Aorta (tissue), 5 donors: Measurements from ENCODE around the gene MTMR4. TPM values are rescaled to one million over a fixed set of nuclear protein-coding genes. Genes with fewer than 3 reads are reported as not detected.
"Not testable (repeated sequence)": the region's sequence is repeated elsewhere in the genome, so short reads cannot be mapped to it uniquely, and the experiment has no call there.

Source experiments
- ATAC-seq: fragments of 200-7000 bp; cut with Tn5 transposase; one replicate; pipeline ENCODE4 v1.9.1; 2022; ENCODE audit warnings: moderate library complexity; ENCODE audit not compliant: low FRiP score
- DNase-seq, 2 donors: peaks; one replicate each; pipeline ENCODE4 v3.0.0-alpha.2; 2020
- H3K27ac ChIP-seq, 2 donors: one replicate each; pipeline ENCODE4 v1.5.1; 2013; ENCODE audit warnings: low read length in 2 of 2, mild to moderate bottlenecking in 2 of 2, moderate library complexity in 2 of 2, control low read depth in 1 of 2, inconsistent platforms in 1 of 2, low read depth in 1 of 2
- H3K27me3 ChIP-seq, 2 donors: one replicate each; pipeline ENCODE4 v1.6.1; 2013; ENCODE audit warnings: control low read depth in 1 of 2, low read length in 1 of 2, mild to moderate bottlenecking in 1 of 2, moderate library complexity in 1 of 2; ENCODE audit not compliant: insufficient read depth in 2 of 2, control insufficient read depth in 1 of 2
- H3K36me3 ChIP-seq, 2 donors: one replicate each; pipeline ENCODE4 v1.6.1; 2013; ENCODE audit warnings: control low read depth in 1 of 2, low read length in 1 of 2, mild to moderate bottlenecking in 1 of 2; ENCODE audit not compliant: insufficient read depth in 2 of 2, control insufficient read depth in 1 of 2
- H3K4me1 ChIP-seq, 2 donors: one replicate each; pipeline ENCODE4 v1.6.1; 2013; ENCODE audit warnings: low read length in 2 of 2, control low read depth in 1 of 2, mild to moderate bottlenecking in 1 of 2, moderate library complexity in 1 of 2; ENCODE audit not compliant: insufficient read depth in 2 of 2, control insufficient read depth in 1 of 2
- H3K4me3 ChIP-seq, 2 donors: one replicate each; pipeline ENCODE4 v1.5.1; 2013; ENCODE audit warnings: low read length in 2 of 2, control low read depth in 1 of 2, mild to moderate bottlenecking in 1 of 2
- H3K9me3 ChIP-seq: one replicate; pipeline ENCODE4 v1.6.1; 2013; ENCODE audit warnings: mild to moderate bottlenecking, low read length; ENCODE audit not compliant: control insufficient read depth
- WGBS, 2 donors: extraction: QIAGEN DNeasy Blood & Tissue Kit; methylation state at CpG; one replicate each; pipeline ENCODE4 v1.1.7; 2013; 5-methylcytosine and 5-hydroxymethylcytosine counted together
- intact Hi-C, 2 donors: fragments of 100-400 bp; cut with DNase I; formaldehyde crosslinking; loops; one replicate each; pipeline versions ENCODE4 v1.14.2 to v1.15.0; 2022
- polyA plus RNA-seq, 2 donors: library from polyadenylated mRNA; stranded (reverse); fragments of 200-250 nt; gene quantifications; one replicate each; pipeline ENCODE4 v1.2.3, GENCODE V29; 2013
- total RNA-seq, 2 donors: library from RNA; stranded (reverse); fragmentation: NEBNext Ultra II Directional; extraction: Animal tissue kit (Norgen Biotek cat#: 25700); gene quantifications; one replicate each; pipeline ENCODE4 v1.2.1, GENCODE V29; 2021
- donor health status: healthy with polysubstance abuse.
- donor health status: Bipolar disorder and iron deficiency.
- donor health status: DM: no; HTN: no; CAD: no.
- donor health status: DM: no; HTN: no; CAD: no.
- donor health status: DM: yes; HTN: yes; CAD: no.

Gene MTMR4
- total and polyA plus RNA-seq, 4 donors: 14.0 to 38.8 (median 28.2) TPM

DNA sequence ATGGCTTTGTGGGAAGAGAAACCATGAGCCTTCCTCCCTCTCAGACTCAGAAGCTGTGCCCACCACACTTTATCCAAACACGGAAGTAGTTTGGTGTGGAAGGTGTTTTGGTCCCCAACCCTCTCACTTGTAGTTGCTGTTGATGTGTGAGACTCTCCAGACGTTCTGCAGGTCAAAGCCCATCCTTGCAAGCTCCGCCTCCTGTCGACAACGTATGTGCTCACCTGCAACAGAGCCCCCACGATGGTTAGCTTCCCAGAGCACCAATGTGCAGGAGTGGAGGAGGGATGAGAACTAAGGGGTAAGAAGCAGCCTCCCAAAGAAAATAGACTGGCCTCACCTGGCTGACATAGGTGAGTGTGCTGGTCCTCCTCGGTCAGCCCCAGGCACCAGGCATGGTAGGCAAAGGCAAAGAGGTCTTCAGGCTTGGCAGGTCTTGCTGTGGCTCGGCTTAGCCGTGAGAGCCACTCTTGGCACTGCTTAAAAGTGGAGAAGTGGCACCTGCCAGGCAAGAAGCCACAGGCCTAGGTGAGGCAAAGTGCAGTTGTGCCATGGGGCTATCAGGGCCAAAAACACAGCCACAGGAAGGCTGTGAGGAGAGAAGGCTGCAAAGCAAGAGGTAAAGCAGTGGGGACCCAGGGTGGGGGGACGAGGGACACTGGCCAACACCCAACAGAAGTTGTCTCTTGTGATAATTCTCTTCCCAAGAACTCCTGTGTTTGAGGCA, 5.9 kb downstream of the MTMR4 start:
- H3K36me3 ChIP-seq: peaks cover 0 to 20% of the 10 kb centered on the region in 2 donors
- no peaks in the 10 kb centered on the region for H3K27me3 ChIP-seq
- ATAC-seq (no peak), DNase-seq (no peak)
- 77 to 83% methylated on average over 10 of the region's 10 CpGs for WGBS, 2 donors
- intact Hi-C loops: no loop called here
- H3K4me1 ChIP-seq: no peaks in the 10 kb centered on the region
- no peak overlapping the region for H3K4me3 ChIP-seq
- H3K27ac ChIP-seq: no peak overlapping the region
- H3K9me3 ChIP-seq: no peaks in the 10 kb centered on the region

DNA sequence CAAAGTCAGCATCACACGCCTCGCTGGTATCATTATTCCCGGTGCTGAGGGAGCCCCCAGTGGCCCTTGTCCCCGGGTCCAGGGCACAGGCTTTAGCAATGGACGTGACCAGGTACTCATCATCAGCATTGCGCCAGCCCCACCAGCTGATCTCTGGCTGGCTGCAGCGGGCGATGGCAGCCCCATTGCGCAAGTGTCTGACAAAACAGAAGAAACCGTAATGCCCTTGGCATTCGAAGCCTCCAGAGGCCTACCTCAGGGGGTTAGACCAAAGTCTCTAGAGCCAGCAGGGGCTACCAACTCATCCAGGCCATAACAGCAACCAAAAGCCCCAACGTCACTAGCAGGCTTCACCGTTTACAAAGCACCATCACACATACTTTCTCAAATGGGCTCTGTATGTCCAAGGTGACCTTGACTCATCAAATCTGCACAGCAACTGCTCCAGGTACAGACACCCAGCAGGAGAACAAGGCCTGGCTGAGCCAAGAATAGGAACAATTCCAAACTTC, 7.3 kb downstream of the MTMR4 start:
- no peaks in the 10 kb centered on the region for H3K9me3 ChIP-seq
- no peaks in the 10 kb centered on the region for H3K4me1 ChIP-seq
- 93 to 94% methylated on average over 13 of the region's 13 CpGs for WGBS, 2 donors
- DNase-seq (no peak), ATAC-seq (peak; percentile 36)
- no peaks in the 10 kb centered on the region for H3K27me3 ChIP-seq
- no peak overlapping the region for H3K27ac ChIP-seq
- no peak overlapping the region for H3K4me3 ChIP-seq
- intact Hi-C loops: no loop called here
- peaks cover 0 to 21% of the 10 kb centered on the region in 2 donors for H3K36me3 ChIP-seq

DNA sequence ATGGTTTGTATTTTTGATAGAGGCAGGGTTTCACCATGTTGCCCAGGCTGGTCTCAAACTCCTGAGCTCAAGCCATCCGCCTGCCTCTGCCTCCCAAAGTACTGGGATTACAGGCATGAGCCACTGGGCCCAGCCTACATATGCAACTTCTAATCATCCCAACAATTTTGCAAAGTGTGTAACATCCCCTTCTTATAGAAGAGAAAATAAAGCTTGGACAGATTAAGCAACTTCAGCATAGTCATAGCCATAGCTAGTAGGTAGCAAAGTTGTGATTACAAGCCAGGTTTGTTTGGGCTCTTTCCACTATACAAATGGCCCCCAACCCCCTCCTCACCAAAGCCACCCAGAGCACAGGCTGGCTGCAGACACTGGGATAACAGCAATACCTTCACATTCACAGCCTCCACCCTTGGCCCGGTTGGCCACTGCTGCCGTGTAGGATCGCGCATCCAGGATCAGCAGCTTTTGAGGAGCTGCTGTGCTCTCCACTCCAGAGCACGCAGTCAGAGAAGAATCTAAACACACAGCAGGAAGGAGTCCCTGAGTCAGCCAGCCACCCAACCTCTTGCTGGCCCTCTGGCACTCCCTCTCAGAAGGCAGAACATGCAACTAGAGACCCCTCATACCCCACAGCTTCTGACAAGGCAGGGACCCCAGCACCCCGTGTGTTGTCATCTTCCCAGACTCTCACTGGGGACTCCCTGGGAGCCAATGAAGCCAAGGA, 7.9 kb downstream of the MTMR4 start:
- Histone ChIP-seq H3K4me1 (no peaks in the 10 kb centered on the region), H3K9me3 (no peaks in the 10 kb centered on the region), H3K27me3 (no peaks in the 10 kb centered on the region), H3K36me3 (peaks cover 0 to 19% of the 10 kb centered on the region in 2 donors), H3K4me3 (no peak overlapping the region), H3K27ac (no peak overlapping the region)
- DNase-seq (no peak), ATAC-seq (no peak)
- 89% methylated on average over 7 of the region's 7 CpGs for WGBS, 2 donors
- intact Hi-C loops: no loop called here

DNA sequence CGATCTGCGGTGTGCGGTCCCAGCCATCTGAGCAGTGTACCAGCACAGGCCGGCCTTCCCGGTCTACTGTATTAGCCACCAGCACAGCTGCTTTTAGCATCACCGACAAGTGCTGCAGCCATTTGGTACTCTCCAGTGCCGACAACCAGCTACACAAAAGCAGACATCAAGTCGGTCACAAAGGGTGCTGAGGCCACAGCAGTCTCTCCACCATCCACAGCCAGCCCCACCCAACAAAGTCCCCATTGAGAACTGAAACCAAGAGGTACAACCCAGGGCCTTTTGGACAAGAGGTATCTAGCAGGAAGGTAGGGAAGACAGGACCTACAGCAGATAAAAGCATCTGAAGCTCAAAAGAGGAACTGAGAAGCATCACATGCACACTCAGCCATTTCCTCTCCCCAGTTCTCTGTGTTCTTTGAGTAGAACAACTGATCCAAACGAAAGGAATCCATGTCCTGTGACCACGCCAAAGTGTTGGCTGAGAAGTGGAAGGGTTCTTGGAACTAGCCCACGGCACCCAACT, 9.5 kb downstream of the MTMR4 start:
- H3K4me1 ChIP-seq: no peaks in the 10 kb centered on the region
- 79 to 81% methylated on average over 11 of the region's 11 CpGs for WGBS, 2 donors
- DNase-seq: no peak
- intact Hi-C loops: no loop called here
- ATAC-seq: no peak
- H3K9me3 ChIP-seq: no peaks in the 10 kb centered on the region
- H3K27ac ChIP-seq: no peak overlapping the region
- no peak overlapping the region for H3K4me3 ChIP-seq
- H3K36me3 ChIP-seq: peaks cover 0 to 19% of the 10 kb centered on the region in 2 donors
- no peaks in the 10 kb centered on the region for H3K27me3 ChIP-seq

DNA sequence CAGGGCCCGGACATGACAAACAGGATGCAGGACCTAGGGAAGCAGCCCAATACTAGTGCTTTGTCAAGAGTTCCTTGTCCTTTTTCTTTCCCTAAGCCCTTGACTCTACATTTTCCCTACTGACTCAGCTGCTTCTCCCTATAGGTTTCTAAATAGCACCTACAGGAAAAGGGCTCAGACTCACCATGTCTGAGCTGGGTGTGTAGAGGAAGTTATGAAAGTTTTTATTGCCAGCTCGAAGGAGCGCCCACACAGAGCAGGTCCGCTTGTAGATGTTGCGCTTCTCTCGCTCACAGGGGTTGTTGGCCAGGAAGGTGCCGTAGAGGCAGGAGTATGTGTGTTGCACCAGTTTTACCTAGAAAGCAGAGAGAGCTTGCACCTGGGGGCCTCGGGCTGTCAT, 10.6 kb downstream of the MTMR4 start:
- Histone ChIP-seq H3K4me1 (no peaks in the 10 kb centered on the region), H3K4me3 (no peak overlapping the region), H3K27ac (no peak overlapping the region), H3K27me3 (no peaks in the 10 kb centered on the region), H3K36me3 (peaks cover 0 to 17% of the 10 kb centered on the region in 2 donors), H3K9me3 (no peaks in the 10 kb centered on the region)
- intact Hi-C loops: no loop called here
- ATAC-seq (no peak), DNase-seq (no peak)
- WGBS, 2 donors: 92 to 95% methylated on average over 8 of the region's 8 CpGs

DNA sequence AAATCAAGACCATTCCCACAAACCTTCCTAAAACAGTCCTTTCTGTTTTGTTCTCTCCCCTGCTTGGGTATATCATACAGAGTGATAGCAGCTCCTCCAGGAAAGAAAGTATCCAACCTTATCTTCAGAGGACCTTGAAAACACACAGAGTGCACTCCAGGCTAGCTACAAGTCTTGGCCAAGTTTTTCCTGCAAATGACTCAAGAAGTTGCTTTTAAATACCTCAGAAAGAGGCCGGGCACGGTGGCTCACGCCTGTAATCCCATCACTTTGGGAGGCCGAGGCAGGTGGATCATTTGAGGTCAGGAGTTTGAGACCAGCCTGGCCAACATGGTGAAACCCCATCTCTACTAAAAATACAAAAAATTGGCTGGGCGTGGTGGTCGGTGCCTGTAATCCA, 11.3 kb downstream of the MTMR4 start:
- H3K4me3 ChIP-seq, H3K27me3 ChIP-seq, intact Hi-C loops, H3K27ac ChIP-seq, ATAC-seq, H3K4me1 ChIP-seq, DNase-seq, H3K9me3 ChIP-seq: not testable (repeated sequence)
- H3K36me3 ChIP-seq: peaks cover 0 to 14% of the 10 kb centered on the region in 2 donors
- WGBS, 2 donors: 86 to 88% methylated on average over 6 of the region's 6 CpGs

DNA sequence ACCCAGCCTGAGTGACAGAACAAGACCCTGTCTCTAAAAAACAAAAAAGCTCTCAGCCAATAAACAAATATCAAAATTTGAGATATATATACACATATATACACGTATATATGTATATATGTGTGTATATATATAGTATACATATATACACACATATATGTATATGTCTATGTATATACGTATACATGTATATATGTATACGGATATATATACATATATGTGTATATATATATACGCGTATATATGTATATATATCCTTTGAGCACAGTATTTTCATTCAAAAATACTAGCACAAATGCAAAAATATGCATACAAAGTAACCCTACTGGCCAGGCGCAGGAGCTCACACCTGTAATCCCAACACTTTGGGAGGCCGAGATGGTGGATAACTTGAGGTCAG, 13.0 kb downstream of the MTMR4 start:
- no peak for DNase-seq
- Histone ChIP-seq H3K9me3 (no peaks in the 10 kb centered on the region), H3K36me3 (peaks cover 0 to 13% of the 10 kb centered on the region in 2 donors), H3K27ac (no peak overlapping the region), H3K4me3 (no peak overlapping the region), H3K4me1 (no peaks in the 10 kb centered on the region), H3K27me3 (no peaks in the 10 kb centered on the region)
- 91 to 93% methylated on average over 7 of the region's 7 CpGs for WGBS, 2 donors
- ATAC-seq: no peak
- intact Hi-C loops: no loop called here

DNA sequence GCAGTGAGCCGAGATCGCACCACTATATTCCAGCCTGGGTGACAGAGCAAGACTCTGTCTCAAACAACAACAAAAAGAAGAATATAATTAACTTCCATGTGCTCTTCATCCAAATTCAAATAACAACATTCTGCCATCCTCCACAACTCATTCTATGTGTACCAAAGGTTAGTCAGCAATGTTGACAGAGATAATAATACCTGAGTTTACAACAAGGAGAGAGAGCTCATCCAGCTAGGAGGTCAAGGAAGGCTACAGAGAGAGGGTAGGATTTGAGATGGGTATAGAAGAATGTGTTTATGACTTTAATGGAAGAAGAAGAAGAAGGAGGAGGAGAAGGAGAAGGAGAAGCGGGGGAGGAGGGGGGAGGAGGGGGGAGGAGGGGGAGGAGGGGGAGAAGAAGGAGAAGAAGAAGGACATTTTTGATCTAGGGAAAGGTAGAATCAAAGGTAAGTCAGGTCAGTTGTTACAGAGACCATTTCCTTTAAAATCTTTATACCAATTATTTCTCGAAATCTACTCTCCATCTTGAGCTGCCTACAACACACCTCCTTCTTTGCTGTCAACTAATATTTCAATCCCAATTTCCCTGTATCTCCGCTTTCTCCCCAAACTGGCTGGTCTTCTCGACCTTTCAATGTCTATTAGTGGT, 16.1 kb downstream of the MTMR4 start:
- no peaks in the 10 kb centered on the region for H3K9me3 ChIP-seq
- no peak overlapping the region for H3K4me3 ChIP-seq
- peaks cover 3 to 8% of the 10 kb centered on the region in 2 donors for H3K36me3 ChIP-seq
- intact Hi-C loops: no loop called here
- DNase-seq: no peak
- no peaks in the 10 kb centered on the region for H3K4me1 ChIP-seq
- H3K27ac ChIP-seq: no peak overlapping the region
- H3K27me3 ChIP-seq: no peaks in the 10 kb centered on the region
- ATAC-seq: no peak
- 94 to 95% methylated on average over 5 of the region's 6 CpGs for WGBS, 2 donors
